ENCODE results near the gene EIF4G1. TPM values are rescaled to one million over a fixed set of nuclear protein-coding genes. Genes with fewer than 3 reads are reported as not detected.

The EIF4G1 gene
- total RNA-seq, 3 donors from 2014 or later, result 990 to 1,057 (median 1,007) TPM

GRCh38 chr3:184358124-184358767 is 43.8 kb downstream of the EIF4G1 start:
- ATAC-seq (no peak), DNase-seq (no peak)
- H3K9me3 Mint-ChIP-seq, result no peaks in the 10 kb centered on the region
- peaks cover 3% of the 10 kb centered on the region for H3K36me3 Mint-ChIP-seq (ENCODE audit: insufficient read depth)
- no peaks in the 10 kb centered on the region for H3K27me3 Mint-ChIP-seq (ENCODE audit: low read depth)
- H3K4me1 Mint-ChIP-seq (ENCODE audit: low read depth), result peaks cover 5% of the 10 kb centered on the region
- no peak overlapping the region for H3K4me3 Mint-ChIP-seq

- Mint-ChIP-seq H3K4me3 (no peak overlapping the region), H3K27me3 (ENCODE audit: low read depth) (no peaks in the 10 kb centered on the region), H3K36me3 (ENCODE audit: insufficient read depth) (peaks cover 3% of the 10 kb centered on the region), H3K4me1 (ENCODE audit: low read depth) (peaks cover 4% of the 10 kb centered on the region), H3K9me3 (no peaks in the 10 kb centered on the region)
- ATAC-seq (no peak), DNase-seq (no peak)
Measured at GRCh38 chr3:184358921-184359350, 44.5 kb downstream of the EIF4G1 start.

GRCh38 chr3:184359610-184360009 is 45.2 kb downstream of the EIF4G1 start:
- no peaks in the 10 kb centered on the region for H3K9me3 Mint-ChIP-seq
- ATAC-seq (no peak), DNase-seq (no peak)
- H3K4me1 Mint-ChIP-seq (ENCODE audit: low read depth), result peaks cover 8% of the 10 kb centered on the region
- H3K27me3 Mint-ChIP-seq (ENCODE audit: low read depth), result no peaks in the 10 kb centered on the region
- H3K4me3 Mint-ChIP-seq, result no peak overlapping the region
- peaks cover 5% of the 10 kb centered on the region for H3K36me3 Mint-ChIP-seq (ENCODE audit: insufficient read depth)

- peak overlapping the region; percentile 84 for H3K4me3 Mint-ChIP-seq
- no peak for DNase-seq
- peaks cover 15% of the 10 kb centered on the region for H3K4me1 Mint-ChIP-seq (ENCODE audit: low read depth)
- H3K27me3 Mint-ChIP-seq (ENCODE audit: low read depth), result no peaks in the 10 kb centered on the region
- H3K36me3 Mint-ChIP-seq (ENCODE audit: insufficient read depth), result peaks cover 12% of the 10 kb centered on the region
- H3K9me3 Mint-ChIP-seq, result no peaks in the 10 kb centered on the region
- ATAC-seq, result no peak
Measured at GRCh38 chr3:184360070-184360928, 45.9 kb downstream of the EIF4G1 start.

- H3K36me3 Mint-ChIP-seq (ENCODE audit: insufficient read depth), result peaks cover 11% of the 10 kb centered on the region
- H3K27me3 Mint-ChIP-seq (ENCODE audit: low read depth), result no peaks in the 10 kb centered on the region
- DNase-seq (no peak), ATAC-seq (peak; percentile 0 to 1)
- H3K9me3 Mint-ChIP-seq, result no peaks in the 10 kb centered on the region
- H3K4me1 Mint-ChIP-seq (ENCODE audit: low read depth), result peaks cover 15% of the 10 kb centered on the region
- peak overlapping the region; percentile 84 for H3K4me3 Mint-ChIP-seq
Measured at GRCh38 chr3:184360929-184361531, 46.6 kb downstream of the EIF4G1 start.

GRCh38 chr3:184361532-184361931 is 47.1 kb downstream of the EIF4G1 start, which contains the start of the genes CLCN2 and POLR2H:
TSS of gene CLCN2 (minus strand) at chr3:184361605. CDS start at chr3:184361479, 126 bp downstream.
TSS of gene POLR2H (plus strand) at chr3:184361710. CDS start at chr3:184363493, 1,783 bp downstream.
- peak; percentile 58 to 61 for ATAC-seq
- H3K9me3 Mint-ChIP-seq, result no peaks in the 10 kb centered on the region
- H3K4me1 Mint-ChIP-seq (ENCODE audit: low read depth), result peaks cover 16% of the 10 kb centered on the region
- H3K36me3 Mint-ChIP-seq (ENCODE audit: insufficient read depth), result peaks cover 12% of the 10 kb centered on the region
- no peak for DNase-seq
- H3K4me3 Mint-ChIP-seq, result peak within 1 kb of the TSS; percentile 99
- no peaks in the 10 kb centered on the region for H3K27me3 Mint-ChIP-seq (ENCODE audit: low read depth)

- no peaks in the 10 kb centered on the region for H3K27me3 Mint-ChIP-seq (ENCODE audit: low read depth)
- ATAC-seq (peak; percentile 16 to 24), DNase-seq (no peak)
- H3K4me1 Mint-ChIP-seq (ENCODE audit: low read depth), result peaks cover 19% of the 10 kb centered on the region
- peaks cover 18% of the 10 kb centered on the region for H3K36me3 Mint-ChIP-seq (ENCODE audit: insufficient read depth)
- H3K9me3 Mint-ChIP-seq, result no peaks in the 10 kb centered on the region
- H3K4me3 Mint-ChIP-seq, result peak overlapping the region; percentile 99
Measured at GRCh38 chr3:184361932-184362667, 47.7 kb downstream of the EIF4G1 start.

- no peaks in the 10 kb centered on the region for H3K9me3 Mint-ChIP-seq
- peaks cover 19% of the 10 kb centered on the region for H3K4me1 Mint-ChIP-seq (ENCODE audit: low read depth)
- peak overlapping the region; percentile 99 for H3K4me3 Mint-ChIP-seq
Measured at GRCh38 chr3:184362668-184363546, 48.5 kb downstream of the EIF4G1 start.

GRCh38 chr3:184366619-184367289 is 52.3 kb downstream of the EIF4G1 start:
- ATAC-seq (no peak), DNase-seq (no peak)
- H3K27me3 Mint-ChIP-seq (ENCODE audit: low read depth), result no peaks in the 10 kb centered on the region
- H3K4me1 Mint-ChIP-seq (ENCODE audit: low read depth), result peaks cover 18% of the 10 kb centered on the region
- H3K9me3 Mint-ChIP-seq, result no peaks in the 10 kb centered on the region
- peaks cover 41% of the 10 kb centered on the region for H3K36me3 Mint-ChIP-seq (ENCODE audit: insufficient read depth)
- no peak overlapping the region for H3K4me3 Mint-ChIP-seq

More at GRCh38 chr3:184362668-184363546, 48.5 kb downstream of the EIF4G1 start:
- DNase-seq (peak; percentile 90), ATAC-seq (peak; percentile 83 to 84)
- Mint-ChIP-seq H3K36me3 (ENCODE audit: insufficient read depth) (peaks cover 23% of the 10 kb centered on the region), H3K27me3 (ENCODE audit: low read depth) (no peaks in the 10 kb centered on the region)

- H3K4me3 Mint-ChIP-seq, result no peak overlapping the region
- DNase-seq (no peak), ATAC-seq (no peak)
- peaks cover 18% of the 10 kb centered on the region for H3K4me1 Mint-ChIP-seq (ENCODE audit: low read depth)
- no peaks in the 10 kb centered on the region for H3K27me3 Mint-ChIP-seq (ENCODE audit: low read depth)
- peaks cover 41% of the 10 kb centered on the region for H3K36me3 Mint-ChIP-seq (ENCODE audit: insufficient read depth)
- no peaks in the 10 kb centered on the region for H3K9me3 Mint-ChIP-seq
Measured at GRCh38 chr3:184368116-184368515, 53.7 kb downstream of the EIF4G1 start.

- Mint-ChIP-seq H3K36me3 (ENCODE audit: insufficient read depth) (peaks cover 41% of the 10 kb centered on the region), H3K4me3 (no peak overlapping the region), H3K27me3 (ENCODE audit: low read depth) (no peaks in the 10 kb centered on the region), H3K4me1 (ENCODE audit: low read depth) (peaks cover 18% of the 10 kb centered on the region), H3K9me3 (no peaks in the 10 kb centered on the region)
- DNase-seq, result no peak
- no peak for ATAC-seq
Measured at GRCh38 chr3:184368586-184369183, 54.3 kb downstream of the EIF4G1 start.

GRCh38 chr3:184371570-184372018 is 57.2 kb downstream of the EIF4G1 start:
- Mint-ChIP-seq H3K4me1 (ENCODE audit: low read depth) (peaks cover 5% of the 10 kb centered on the region), H3K36me3 (ENCODE audit: insufficient read depth) (peaks cover 29% of the 10 kb centered on the region), H3K9me3 (no peaks in the 10 kb centered on the region), H3K27me3 (ENCODE audit: low read depth) (peaks cover 9% of the 10 kb centered on the region), H3K4me3 (no peak overlapping the region)
- ATAC-seq (peak; percentile 94), DNase-seq (peak; percentile 43)
